Right renal pelvis (tissue), 4 donors: ENCODE measurements around the gene GPR161. TPM values are rescaled to one million over a fixed set of nuclear protein-coding genes. Genes with fewer than 3 reads are reported as not detected.
"Not testable (repeated sequence)": the region's sequence is repeated elsewhere in the genome, so short reads cannot be mapped to it uniquely, and the experiment has no call there.

Experiments
- DNase-seq, 4 donors: peaks; one replicate each; pipeline ENCODE4 v3.0.0-alpha.2; 2013; ENCODE audit warnings: low read depth in 4 of 4, low spot score in 3 of 4, missing footprints in 1 of 4
- polyA plus RNA-seq, 4 donors: library from polyadenylated mRNA; unstranded; fragments of 120-200 nt; gene quantifications; one replicate each; pipeline ENCODE4 v1.2.1, GENCODE V29; 2013; ENCODE audit not compliant: insufficient read length in 4 of 4

GPR161 gene, protein sequence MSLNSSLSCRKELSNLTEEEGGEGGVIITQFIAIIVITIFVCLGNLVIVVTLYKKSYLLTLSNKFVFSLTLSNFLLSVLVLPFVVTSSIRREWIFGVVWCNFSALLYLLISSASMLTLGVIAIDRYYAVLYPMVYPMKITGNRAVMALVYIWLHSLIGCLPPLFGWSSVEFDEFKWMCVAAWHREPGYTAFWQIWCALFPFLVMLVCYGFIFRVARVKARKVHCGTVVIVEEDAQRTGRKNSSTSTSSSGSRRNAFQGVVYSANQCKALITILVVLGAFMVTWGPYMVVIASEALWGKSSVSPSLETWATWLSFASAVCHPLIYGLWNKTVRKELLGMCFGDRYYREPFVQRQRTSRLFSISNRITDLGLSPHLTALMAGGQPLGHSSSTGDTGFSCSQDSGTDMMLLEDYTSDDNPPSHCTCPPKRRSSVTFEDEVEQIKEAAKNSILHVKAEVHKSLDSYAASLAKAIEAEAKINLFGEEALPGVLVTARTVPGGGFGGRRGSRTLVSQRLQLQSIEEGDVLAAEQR
- 10 to 100 TPM; 20.0 to 23.3 (median 20.8) TPM for polyA plus RNA-seq

DNA sequence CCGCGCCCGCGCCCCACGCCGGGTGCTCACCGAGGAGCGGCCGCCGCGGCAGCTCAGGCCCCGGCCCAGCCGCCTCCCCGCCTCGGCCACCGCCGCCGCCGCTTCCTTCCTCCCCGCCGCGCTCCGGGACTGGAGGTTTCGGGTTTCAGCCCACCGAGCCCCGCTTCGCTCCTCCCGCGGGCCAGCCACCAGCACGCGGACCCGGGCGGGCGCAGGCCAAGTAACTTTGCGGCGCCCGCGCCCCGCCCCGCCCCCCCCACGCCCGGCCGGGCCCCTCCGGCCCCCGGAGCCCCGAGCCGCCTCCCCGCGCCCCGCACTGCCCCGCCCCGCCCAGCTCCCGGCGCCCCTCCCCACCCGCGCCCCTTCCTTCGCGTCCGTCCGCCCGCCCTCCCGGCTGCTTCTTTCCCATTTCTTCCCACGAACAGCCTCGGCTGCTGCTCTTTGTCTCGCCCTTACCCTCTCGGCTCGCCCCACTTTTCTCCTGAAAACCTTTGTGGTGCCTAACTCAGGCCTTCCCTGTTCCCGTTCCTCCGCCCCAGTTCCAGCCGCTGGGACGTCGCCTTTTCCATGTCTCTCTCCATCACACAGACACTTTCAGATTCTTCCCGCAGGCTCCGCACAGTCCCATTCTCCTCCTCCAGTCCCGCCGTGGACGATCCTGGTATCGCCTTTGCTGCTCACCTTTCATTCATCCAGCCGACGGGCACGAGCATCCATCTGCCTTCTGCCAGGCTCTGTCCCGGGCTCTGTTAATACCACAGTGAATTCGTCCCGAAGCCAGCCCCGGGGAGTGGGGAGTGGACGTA lies at the start of gene GPR161:
Gene GPR161, minus strand, starts transcription at position 222 of the 806 bp plus-strand sequence. CDS start 32,080 bp downstream, outside the sequence.
- DNase-seq: peak in 1 of 4 donors; percentile 25

GRCh38 chr1:168181063-168181720 lies 44.5 kb upstream of the GPR161 start:
- DNase-seq: not testable (repeated sequence)

DNA sequence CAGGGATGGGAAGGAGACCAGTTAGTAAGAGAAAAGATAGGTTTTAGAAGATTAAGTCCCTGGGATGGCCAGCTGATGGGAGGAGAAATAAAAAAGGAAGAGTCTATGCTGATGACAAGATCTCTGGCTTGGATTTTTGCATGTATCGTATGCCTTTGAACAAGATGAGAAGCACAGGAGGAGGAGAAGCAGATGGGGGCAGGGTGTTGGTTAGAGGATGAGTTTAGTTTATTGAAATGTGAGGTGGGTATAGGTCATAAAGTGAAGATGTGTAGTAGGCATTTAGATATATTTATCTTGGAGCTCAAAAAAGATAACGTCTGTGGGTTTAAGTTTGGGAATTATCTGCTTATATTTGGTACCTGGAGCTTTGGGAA lies 43.4 kb upstream of the GPR161 start:
- no peak for DNase-seq

DNA sequence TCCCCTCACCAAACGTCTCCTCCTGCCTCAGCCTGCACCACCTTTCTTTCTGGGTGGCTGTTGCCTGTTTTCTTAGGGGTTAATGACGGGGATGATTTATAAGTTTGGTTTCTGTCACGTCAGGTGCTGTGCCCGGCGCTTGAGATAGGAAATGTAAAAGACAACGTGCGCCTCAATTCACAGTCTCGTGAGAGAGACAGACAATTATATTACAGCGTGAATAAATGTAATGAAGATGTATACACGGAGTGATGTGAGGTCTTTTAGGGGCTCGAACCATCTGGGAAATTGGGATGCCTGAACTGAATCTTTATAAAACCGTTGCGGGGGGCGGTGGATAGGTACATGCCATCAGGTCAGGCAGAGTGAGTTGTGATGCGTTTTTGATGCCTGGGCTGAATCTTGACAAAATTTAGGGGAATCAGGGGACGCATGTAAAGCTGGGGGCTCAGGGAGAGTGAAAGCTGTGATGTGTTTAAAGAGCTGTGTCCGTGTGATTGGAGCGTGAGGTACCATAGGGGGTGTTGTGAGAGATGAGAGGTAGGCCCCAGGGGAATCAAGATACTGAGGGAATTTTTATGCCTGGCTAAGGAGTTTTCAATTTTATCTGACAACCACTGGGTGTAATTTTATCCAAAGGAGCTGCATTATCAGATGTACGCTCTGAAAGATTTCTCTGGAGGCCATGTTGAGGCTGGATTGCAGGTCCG lies 42.9 kb upstream of the GPR161 start:
- peak in 2 of 4 donors; percentile 4 to 17 for DNase-seq

GRCh38 chr1:168178638-168179437 lies 42.1 kb upstream of the GPR161 start, which contains the start of gene TIPRL:
TIPRL (plus strand) TSS chr1:168178962; CDS start chr1:168179078, 116 bp downstream.
- DNase-seq: peak; percentile 87 to 95 (median 94)

DNA sequence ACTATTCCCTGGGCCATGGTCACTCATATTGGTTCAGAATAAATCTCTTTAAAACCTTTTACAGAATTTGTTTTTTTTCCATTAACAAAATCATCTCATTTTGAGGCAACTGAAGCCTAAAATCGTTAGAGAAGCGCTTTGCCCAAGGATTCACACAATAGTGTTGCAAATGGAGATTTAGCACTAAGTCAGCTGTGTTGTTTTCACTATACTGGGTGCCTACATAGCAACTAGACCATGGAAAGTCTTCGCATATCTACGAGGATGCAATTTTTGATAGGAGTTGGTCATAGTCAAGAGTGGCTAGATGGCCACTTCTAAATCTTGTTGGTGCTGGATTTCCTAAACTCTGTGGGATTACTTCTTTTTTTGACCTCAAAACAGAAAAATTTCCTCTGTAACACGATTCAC lies 41.5 kb upstream of the GPR161 start:
- no peak for DNase-seq

DNA sequence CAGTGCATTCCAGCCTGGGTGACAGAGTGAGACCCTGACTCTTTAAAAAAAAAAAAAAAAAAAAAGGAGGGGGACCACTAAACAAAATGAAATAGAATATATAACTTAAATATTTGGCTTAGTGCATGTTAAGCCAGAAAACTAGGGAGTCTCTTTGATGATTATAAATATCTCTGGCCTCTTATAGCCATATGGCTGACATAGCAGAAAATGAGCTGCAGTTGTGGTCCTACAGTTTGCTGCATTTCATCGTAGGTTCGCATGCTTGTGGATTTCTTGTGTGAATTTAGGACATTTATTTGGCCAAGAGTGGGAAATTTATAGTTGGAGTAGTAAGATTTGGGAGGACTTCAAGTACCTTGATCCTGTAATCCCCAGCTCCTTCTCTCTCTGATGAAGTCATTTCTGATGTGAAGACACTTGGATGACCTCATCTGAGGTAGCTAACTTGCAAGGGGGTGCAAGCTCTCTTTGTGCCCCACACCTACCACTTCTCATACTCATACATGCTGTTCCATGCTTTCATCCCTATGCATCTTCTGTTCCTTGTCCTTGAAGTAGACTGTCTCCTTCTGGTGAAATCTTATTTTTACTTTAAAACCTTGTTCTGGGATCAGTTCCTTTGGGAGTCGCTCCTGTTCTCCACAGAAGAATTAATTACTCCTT lies 35.7 kb upstream of the GPR161 start:
- DNase-seq: no peak

GRCh38 chr1:168170564-168171508 lies 34.1 kb upstream of the GPR161 start:
- DNase-seq: no peak

DNA sequence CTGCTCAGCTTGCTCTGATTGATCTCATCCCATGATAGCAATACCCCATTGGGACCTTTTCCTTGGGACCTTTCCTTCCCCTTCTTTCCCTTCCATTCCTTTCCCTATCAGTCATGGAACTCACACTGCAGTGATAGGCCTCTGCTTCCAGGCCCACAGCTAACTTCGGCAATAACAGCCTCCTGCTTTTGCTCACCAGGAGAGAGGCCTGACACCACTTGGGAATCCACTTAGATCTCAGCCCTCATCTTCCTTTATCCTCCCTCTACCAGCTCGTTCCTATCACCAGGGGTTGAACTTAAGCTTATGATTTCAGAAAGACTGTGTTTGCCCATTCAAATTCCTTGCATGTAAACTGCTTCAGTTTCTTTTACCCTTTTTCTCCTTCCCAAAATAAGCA lies 31.1 kb upstream of the GPR161 start:
- DNase-seq: no peak

DNA sequence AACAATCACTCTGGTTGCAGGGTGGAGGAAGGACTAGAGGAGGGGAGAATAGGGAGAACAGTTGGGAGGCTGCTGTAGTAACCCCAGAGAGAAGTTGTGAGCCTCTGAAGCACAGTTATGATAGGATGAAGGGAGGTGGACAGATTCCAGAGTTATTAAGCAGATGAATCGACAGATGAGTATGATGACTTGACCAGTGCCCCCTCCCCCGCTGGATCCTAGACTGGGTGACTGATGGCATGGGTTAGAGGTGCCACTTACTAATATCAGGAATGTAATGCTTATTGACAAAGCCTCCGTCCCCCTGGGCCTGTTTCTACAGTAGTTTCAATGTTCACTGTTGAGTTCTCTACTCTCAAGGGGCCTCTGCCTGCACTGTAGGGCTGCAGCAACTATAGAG lies 28.0 kb upstream of the GPR161 start:
- DNase-seq: no peak

GRCh38 chr1:168163670-168164069 lies 26.9 kb upstream of the GPR161 start:
- no peak for DNase-seq

DNA sequence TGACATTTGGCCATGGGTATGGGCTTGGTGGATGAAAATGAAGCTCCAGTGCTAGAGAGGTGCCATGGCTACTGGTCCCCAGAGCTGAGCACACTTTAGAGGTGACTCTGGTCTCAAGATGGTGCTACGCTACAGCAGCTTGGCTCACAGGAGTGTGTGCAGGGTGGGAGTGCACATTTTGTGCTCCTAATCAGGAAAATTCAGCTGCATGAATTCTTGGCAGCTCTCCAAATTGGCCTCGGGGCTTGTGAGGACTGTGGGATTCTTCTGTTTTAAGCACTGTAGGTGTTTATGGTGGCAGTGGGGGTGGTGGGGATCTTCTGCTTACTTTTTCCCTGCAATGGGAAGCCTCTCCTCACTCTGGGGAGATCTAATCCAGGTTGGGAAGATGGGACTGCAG lies 24.7 kb upstream of the GPR161 start:
- no peak for DNase-seq

- no peak for DNase-seq
Measured at GRCh38 chr1:168159979-168160378, 23.2 kb upstream of the GPR161 start.

DNA sequence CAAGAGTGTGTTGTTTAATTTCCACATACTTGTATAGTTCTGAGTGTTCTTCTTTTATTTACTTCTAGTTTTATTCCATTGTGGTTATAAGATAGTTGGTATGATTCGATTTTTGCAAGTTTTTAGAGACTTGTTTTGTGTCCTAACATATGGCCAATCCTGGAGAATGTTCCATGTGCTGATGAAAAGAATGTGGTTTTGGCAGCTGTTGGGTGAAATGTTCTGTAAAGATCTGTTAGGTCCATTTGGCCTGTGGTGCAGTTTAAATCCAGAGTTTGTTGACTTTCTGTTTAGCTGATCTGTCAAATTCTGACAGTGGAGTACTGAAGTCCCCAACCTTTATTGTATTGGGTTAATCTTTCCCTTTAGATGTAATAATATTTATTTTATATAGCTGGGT lies 22.5 kb upstream of the GPR161 start:
- DNase-seq: no peak

DNA sequence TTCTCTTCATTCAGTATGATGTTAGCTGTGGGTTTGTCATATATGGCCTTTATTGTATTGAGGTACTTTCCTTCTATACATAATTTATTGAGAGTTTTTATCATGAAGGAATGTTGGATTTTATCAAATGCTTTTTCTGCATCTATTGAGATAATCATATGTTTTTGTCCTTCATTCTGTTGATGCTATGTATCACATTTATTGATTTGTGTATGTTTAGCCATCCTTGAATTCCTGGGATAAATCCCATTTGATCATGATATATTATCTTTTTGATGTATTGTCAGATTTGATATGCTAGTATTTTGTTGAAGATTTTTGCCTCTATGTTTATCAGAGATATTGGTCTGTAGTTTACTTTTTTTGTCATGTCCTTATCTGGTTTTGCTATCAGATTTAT lies 20.9 kb upstream of the GPR161 start:
- no peak for DNase-seq

GRCh38 chr1:168155910-168156309 lies 19.2 kb upstream of the GPR161 start:
- DNase-seq: no peak

GRCh38 chr1:168154707-168155106 lies 18.0 kb upstream of the GPR161 start:
- not testable (repeated sequence) for DNase-seq

DNA sequence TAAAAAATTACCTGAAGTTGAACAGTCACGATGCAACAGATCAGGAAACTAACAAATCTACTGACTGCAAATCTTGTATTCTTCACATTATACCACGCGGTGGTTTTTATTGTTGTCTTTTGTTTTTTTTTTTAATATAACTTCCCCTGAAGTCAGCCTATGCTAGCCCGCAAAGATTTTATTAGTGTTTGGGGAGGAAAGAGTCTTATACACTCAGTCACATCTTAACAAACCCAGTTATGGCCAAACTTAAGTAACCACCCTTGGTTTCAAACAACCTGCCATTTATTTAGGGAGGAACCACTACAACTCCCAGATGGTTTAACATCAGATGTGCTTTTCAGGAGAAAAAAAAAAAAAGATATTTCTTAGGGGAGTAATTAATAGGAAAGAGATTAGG lies 15.2 kb upstream of the GPR161 start:
- DNase-seq: no peak
